HG03439 (cell line): ENCODE results near the gene DLG1.
"Not testable (repeated sequence)": the region's sequence is repeated elsewhere in the genome, so short reads cannot be mapped to it uniquely, and the experiment has no call there.

Experiments used
- ATAC-seq: cut with Tn5 transposase; IDR thresholded peaks from one replicate; pipeline ENCODE4 v1.9.1; 2021; ENCODE audit warnings: mild to moderate bottlenecking, moderate library complexity; ENCODE audit not compliant: unreplicated experiment

Gene DLG1

DNA sequence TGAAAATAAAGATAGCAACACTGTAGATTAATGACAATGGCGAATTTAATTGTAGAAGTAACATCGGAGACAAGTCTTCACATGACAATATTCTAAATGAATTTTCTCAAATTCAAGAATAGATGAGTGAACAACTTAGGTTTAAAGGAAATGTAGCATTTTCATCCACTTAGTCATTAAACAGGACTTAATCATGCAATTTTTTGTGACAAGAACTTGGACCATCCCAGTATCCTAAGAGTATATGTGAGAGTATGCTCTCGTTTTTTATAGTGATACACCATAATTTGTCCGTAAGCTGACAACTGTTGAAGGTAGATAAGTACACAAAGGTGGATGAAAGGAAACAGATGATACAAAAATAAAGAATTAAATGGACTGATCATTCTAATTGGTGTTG is 81.5 kb downstream of the DLG1 start:
- no peak for ATAC-seq

DNA sequence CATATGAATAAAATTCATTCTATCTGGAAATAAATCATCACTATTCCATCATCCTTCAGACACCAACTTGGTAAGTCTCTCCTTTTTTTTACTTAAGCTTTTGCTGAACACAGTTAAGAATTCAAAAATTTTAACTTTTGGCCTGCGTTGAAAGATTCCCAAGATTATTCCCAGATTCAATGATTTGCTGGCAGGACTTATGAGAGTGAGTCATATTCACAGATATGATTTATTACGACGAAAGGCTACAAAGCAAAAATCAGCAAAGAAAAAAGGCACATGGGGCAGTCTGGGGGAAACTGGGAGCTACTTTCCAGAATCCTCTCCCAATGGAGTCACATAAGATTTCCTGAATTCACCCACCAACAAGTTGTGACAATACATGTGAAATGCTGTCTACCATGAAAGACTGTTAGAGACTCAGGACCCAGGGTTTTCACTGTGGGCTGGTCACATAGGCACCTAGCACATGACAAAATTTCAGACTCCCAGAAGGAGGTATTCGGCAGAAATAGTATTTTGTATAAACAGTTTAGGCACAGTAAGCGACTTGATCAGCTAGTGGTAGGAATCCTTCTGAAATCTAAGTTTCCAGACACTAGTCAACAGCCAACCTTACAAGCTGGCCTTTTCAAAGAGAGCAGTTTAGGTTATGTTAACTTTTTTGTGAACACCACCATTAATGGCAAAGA is 82.1 kb downstream of the DLG1 start:
- no peak for ATAC-seq

DNA sequence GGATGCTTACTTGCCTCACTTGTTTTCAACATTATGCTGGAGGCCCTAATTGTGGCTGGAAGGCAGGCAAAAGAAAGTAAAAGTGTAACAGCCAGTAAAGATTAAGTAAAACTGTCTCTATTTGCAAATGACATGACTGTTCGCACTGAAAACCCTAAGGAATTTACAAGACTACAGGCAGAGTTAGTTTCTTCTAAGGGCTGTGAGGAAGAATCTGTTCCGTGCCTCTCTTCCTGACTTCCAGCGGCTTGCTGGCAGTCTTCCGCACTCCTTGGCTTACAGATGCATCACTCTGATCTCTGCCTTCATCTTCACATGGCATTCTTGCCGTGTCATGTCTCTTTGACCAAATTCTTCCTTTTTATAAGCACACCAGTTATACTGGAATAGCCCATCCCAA is 86.1 kb downstream of the DLG1 start:
- ATAC-seq: no peak

GRCh38 chr3:197211698-197212097 is 86.7 kb downstream of the DLG1 start:
- ATAC-seq: not testable (repeated sequence)

- no peak for ATAC-seq
Observed at GRCh38 chr3:197209366-197210260, 88.8 kb downstream of the DLG1 start.

- ATAC-seq: no peak
Observed at GRCh38 chr3:197206913-197207312, 91.5 kb downstream of the DLG1 start.

- no peak for ATAC-seq
Observed at GRCh38 chr3:197205675-197206074, 92.7 kb downstream of the DLG1 start.

- no peak for ATAC-seq
Observed at GRCh38 chr3:197205265-197205664, 93.1 kb downstream of the DLG1 start.

DNA sequence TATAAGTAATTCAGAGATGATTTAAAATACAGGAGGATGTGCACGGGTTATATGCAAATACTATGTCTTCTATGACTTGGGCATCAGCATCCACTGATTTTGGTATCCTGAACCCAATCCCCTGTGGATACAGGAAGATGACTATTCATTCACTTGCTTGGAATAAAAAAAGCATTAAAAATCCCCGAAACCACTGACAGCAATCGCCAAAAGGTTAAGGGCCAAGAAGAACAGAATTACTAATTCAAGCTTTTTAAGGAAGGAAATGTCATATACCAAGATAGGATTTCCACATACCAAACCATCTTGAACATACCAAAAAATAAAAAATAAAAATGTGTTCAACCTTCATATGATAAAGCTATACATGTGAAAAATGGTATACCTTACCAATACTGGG is 93.7 kb downstream of the DLG1 start:
- no peak for ATAC-seq

DNA sequence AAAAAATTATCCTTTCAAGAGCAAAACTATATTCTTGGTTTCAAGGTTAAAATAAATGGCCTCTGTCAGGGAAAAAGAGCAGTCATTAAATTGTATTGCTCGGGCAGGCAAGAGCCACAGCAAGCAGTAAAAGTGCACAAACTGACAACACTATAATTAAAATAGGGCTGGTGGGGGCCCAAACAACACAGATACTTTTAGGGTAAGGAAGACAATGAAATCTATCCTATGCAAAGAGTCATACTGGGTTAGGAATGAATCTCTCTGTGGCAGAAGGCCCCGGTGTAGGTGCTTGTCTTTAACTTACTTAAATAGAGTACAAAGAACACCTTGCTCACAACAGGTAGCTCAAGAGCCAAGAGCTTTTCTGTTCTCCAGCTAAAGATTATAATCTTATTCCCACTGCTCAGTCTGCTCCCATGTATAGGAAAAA is 94.7 kb downstream of the DLG1 start:
- ATAC-seq: no peak

- no peak for ATAC-seq
Observed at GRCh38 chr3:197202694-197203093, 95.7 kb downstream of the DLG1 start.

GRCh38 chr3:197201791-197202452 is 96.5 kb downstream of the DLG1 start:
- no peak for ATAC-seq

GRCh38 chr3:197200856-197201255 is 97.6 kb downstream of the DLG1 start:
- ATAC-seq: not testable (repeated sequence)

DNA sequence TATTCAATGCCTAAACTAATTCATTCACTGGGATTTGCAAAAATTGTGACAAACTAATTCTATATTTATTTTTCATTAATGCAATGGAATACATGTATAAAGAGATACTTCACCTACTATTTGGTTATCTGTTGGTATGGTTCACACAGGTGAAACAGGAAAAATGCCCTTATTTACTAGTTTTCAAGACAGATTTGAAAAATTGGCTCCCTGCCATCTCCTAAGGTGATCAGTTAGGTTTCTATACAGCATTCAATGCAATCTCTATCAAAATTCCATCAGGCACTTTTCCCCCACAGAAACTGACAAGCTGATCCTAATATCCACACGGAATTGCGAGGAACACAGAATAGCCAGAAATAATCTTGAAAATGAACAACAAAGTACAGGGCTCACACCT is 101.1 kb downstream of the DLG1 start:
- ATAC-seq: no peak

DNA sequence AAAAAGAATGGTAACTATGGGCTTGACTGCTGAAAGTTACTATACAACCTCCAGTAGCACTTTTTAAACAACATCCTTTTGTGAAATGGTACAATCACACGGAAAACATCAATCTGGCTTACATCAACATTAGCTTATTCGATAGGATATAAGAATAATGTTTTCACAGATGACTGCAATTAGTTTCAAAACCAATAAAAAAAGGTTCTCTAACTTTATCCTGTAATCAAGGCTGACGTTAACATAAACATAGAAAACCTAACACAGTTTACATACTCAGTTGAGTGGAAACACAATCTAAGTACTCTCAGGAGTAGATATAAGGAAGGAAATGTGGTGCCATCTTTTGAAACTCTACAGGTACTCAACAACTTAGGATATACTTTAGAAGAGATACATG is 102.2 kb downstream of the DLG1 start:
- no peak for ATAC-seq

GRCh38 chr3:197195326-197195725 is 103.1 kb downstream of the DLG1 start:
- ATAC-seq: no peak

DNA sequence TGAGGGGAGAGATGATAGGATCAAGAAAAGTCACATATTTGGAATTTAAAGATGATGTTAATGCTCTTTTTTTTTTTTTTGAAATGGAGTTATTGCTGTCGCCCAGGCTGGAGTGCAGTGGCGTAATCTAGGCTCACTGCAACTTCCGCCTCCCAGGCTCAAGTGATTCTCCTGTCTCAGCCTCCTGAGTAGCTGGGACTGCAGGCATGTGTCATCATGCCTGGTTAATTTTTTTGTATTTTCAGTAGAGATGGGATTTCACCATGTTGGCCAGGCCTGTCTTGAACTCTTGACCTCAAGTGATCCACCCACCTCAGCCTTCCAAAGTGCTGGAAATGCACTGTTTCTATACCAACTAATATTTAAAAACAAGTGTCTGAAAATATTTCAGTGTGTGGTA is 104.7 kb downstream of the DLG1 start:
- not testable (repeated sequence) for ATAC-seq

GRCh38 chr3:197191897-197192296 is 106.5 kb downstream of the DLG1 start:
- ATAC-seq: no peak

- no peak for ATAC-seq
Observed at GRCh38 chr3:197189623-197190022, 108.8 kb downstream of the DLG1 start.

- no peak for ATAC-seq
Observed at GRCh38 chr3:197188963-197189362, 109.4 kb downstream of the DLG1 start.

DNA sequence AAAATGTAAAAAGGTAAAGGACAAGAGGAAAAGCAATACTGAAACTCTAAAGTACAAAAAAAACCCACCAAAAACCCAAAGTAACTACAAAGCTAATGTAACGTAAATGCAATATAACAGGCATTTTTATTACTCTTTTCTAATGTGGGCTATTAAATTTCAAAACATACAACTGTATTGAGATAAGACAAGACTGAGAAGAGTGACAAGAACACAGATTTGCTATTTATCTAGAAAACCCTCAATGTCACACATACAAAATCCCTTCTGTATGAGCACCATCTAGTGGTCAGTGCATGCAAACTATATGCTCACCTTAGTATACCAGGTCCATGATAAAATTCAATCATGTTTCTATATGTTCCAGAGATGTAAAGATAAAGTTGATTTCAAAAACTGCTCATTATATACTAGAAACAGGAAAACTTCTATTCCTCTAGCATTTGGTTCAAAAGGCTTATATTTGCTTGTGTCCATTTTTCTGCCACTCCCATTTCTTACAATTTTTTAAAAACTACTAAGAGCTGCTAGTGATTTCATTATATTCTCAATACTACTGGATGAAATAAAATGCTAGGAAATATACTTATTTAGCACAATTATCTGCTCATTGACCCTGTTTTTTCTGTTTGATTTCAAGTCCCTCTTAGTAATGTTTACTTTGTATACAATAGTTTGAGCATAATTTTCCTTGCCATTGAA is 111.4 kb downstream of the DLG1 start:
- ATAC-seq: no peak
